ENCODE results near the gene CGB3. TPM values are rescaled to one million over a fixed set of nuclear protein-coding genes. Genes with fewer than 3 reads are reported as not detected.
"Not testable (repeated sequence)": the region's sequence is repeated elsewhere in the genome, so short reads cannot be mapped to it uniquely, and the experiment has no call there.

Gene CGB3
- total and polyA plus RNA-seq, 3 donors from 2014 or later, result not detected

- intact Hi-C loops (cut with DNase I; ENCODE audit: low total_unique reads); H3K27ac ChIP-seq; H3K4me3 ChIP-seq; H3K27me3 ChIP-seq; H3K4me1 ChIP-seq; H3K36me3 ChIP-seq (ENCODE audit: low read depth, missing control alignments); H3K9me3 ChIP-seq: not testable (repeated sequence)
- TF ChIP-seq, protein P1, sequence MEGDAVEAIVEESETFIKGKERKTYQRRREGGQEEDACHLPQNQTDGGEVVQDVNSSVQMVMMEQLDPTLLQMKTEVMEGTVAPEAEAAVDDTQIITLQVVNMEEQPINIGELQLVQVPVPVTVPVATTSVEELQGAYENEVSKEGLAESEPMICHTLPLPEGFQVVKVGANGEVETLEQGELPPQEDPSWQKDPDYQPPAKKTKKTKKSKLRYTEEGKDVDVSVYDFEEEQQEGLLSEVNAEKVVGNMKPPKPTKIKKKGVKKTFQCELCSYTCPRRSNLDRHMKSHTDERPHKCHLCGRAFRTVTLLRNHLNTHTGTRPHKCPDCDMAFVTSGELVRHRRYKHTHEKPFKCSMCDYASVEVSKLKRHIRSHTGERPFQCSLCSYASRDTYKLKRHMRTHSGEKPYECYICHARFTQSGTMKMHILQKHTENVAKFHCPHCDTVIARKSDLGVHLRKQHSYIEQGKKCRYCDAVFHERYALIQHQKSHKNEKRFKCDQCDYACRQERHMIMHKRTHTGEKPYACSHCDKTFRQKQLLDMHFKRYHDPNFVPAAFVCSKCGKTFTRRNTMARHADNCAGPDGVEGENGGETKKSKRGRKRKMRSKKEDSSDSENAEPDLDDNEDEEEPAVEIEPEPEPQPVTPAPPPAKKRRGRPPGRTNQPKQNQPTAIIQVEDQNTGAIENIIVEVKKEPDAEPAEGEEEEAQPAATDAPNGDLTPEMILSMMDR (IDR thresholded peaks at IDR 0.05), result peak in 2 of 3 experiments; percentile 59 to 74
- DNase-seq, result peak; percentile 83
- WGBS, 2 donors, result 33 to 60% methylated on average over 18 of the region's 18 CpGs
Measured at GRCh38 chr19:49036815-49037214, 12.7 kb upstream of the CGB3 start, which contains the start of gene CGB1. CGB1 (minus strand) TSS chr19:49036895; CDS start chr19:49036711, 184 bp downstream.

- H3K4me1 ChIP-seq; H3K9me3 ChIP-seq; H3K4me3 ChIP-seq; H3K27me3 ChIP-seq; intact Hi-C loops (cut with DNase I; ENCODE audit: low total_unique reads); H3K27ac ChIP-seq; H3K36me3 ChIP-seq (ENCODE audit: low read depth, missing control alignments): not testable (repeated sequence)
- DNase-seq, result peak; percentile 81
- TF ChIP-seq, protein P1 (IDR thresholded peaks at IDR 0.05), result peak in 2 of 3 experiments; percentile 48 to 74
- 10 to 25% methylated on average over 20 to 28 of the region's 28 CpGs for WGBS, 2 donors
Measured at GRCh38 chr19:49031642-49032301, 7.6 kb upstream of the CGB3 start, which contains the start of gene CGB2. CGB2 (plus strand) TSS chr19:49031890; CDS start chr19:49032096, 206 bp downstream.

DNA sequence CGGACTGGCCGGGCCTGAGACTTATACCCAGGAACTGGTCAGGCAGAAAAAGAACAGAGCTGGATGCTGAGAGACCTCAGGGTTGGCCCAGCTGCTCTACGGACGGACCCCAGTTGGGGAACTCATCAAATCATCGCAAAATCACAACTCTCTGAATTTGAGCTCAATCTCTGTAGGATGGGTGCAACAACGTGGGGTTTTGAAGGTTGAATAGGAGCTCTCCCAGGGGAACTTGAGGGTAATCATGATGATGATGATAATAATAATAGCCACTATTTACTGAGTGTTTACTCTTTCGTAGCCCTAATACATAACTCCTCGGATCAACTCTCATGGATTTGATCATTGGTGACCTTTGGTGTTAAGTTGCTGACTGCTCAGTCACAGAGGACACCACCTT lies 6.2 kb upstream of the CGB3 start:
- 90 to 98% methylated on average over 4 to 6 of the region's 8 CpGs for WGBS, 2 donors
- H3K27me3 ChIP-seq; H3K9me3 ChIP-seq; H3K4me3 ChIP-seq; H3K4me1 ChIP-seq; DNase-seq; intact Hi-C loops (cut with DNase I; ENCODE audit: low total_unique reads); H3K36me3 ChIP-seq (ENCODE audit: low read depth, missing control alignments); H3K27ac ChIP-seq: not testable (repeated sequence)

- H3K9me3 ChIP-seq; H3K4me1 ChIP-seq; H3K27me3 ChIP-seq; H3K4me3 ChIP-seq; intact Hi-C loops (cut with DNase I; ENCODE audit: low total_unique reads); H3K27ac ChIP-seq; H3K36me3 ChIP-seq (ENCODE audit: low read depth, missing control alignments); DNase-seq: not testable (repeated sequence)
- WGBS, 2 donors, result 91 to 94% methylated on average over 5 to 14 of the region's 14 CpGs
Measured at GRCh38 chr19:49029749-49030148, 5.6 kb upstream of the CGB3 start.

DNA sequence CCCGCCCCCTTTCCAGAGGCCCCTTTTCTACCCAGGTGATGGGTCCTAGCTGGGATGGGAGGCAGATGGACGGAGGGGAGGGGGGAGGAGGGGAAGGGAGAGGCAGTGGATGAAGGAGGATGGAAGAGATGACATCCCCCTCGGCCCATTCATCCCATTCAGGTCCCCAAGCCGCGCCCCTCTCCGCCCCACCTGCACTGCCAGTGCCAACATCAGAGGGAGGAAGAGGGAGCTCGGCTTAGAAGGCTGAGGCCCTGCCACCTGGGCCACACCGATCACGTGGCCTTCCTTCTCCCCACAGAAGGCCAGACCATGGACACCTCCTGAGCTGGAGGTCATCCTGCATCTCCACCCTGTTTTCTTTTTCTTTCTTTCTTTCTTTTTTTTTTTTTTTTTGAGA lies 4.6 kb upstream of the CGB3 start:
- 74 to 86% methylated on average over 8 to 9 of the region's 9 CpGs for WGBS, 2 donors
- H3K27ac ChIP-seq; H3K4me1 ChIP-seq; H3K9me3 ChIP-seq; H3K4me3 ChIP-seq; H3K27me3 ChIP-seq; DNase-seq; intact Hi-C loops (cut with DNase I; ENCODE audit: low total_unique reads); H3K36me3 ChIP-seq (ENCODE audit: low read depth, missing control alignments): not testable (repeated sequence)

- H3K4me1 ChIP-seq; intact Hi-C loops (cut with DNase I; ENCODE audit: low total_unique reads); H3K27me3 ChIP-seq; H3K36me3 ChIP-seq (ENCODE audit: low read depth, missing control alignments); H3K9me3 ChIP-seq; H3K4me3 ChIP-seq; H3K27ac ChIP-seq; DNase-seq: not testable (repeated sequence)
- WGBS, 2 donors, result 87 to 90% methylated on average over 13 to 23 of the region's 23 CpGs
Measured at GRCh38 chr19:49025599-49025998, 1.5 kb upstream of the CGB3 start.

- H3K27me3 ChIP-seq; DNase-seq; H3K4me1 ChIP-seq; H3K27ac ChIP-seq; intact Hi-C loops (cut with DNase I; ENCODE audit: low total_unique reads); H3K36me3 ChIP-seq (ENCODE audit: low read depth, missing control alignments); H3K9me3 ChIP-seq; H3K4me3 ChIP-seq: not testable (repeated sequence)
- WGBS, 2 donors, result 94 to 97% methylated on average over 3 to 4 of the region's 6 CpGs
Measured at GRCh38 chr19:49025088-49025487, 955 bp upstream of the CGB3 start.
